ENCODE measurements around the gene GPER1. TPM values are rescaled to one million over a fixed set of nuclear protein-coding genes. Genes with fewer than 3 reads are reported as not detected.
"Not testable (repeated sequence)": the region's sequence is repeated elsewhere in the genome, so short reads cannot be mapped to it uniquely, and the experiment has no call there.

Gene GPER1
- polyA plus RNA-seq, 4 donors, result 5.9 to 8.1 (median 6.4) TPM

GRCh38 chr7:1066242-1066588 lies 21.7 kb upstream of the GPER1 start:
- DNase-seq (ENCODE audit: low read depth in 4 of 4, low spot score in 3 of 4), result no peak

- DNase-seq (ENCODE audit: low read depth in 4 of 4, low spot score in 3 of 4), result no peak
Observed at GRCh38 chr7:1068013-1068412, 19.9 kb upstream of the GPER1 start.

GRCh38 chr7:1068619-1069018 lies 19.3 kb upstream of the GPER1 start:
- DNase-seq (ENCODE audit: low read depth in 4 of 4, low spot score in 3 of 4), result no peak

GRCh38 chr7:1070544-1071011 lies 17.3 kb upstream of the GPER1 start:
- no peak for DNase-seq (ENCODE audit: low read depth in 4 of 4, low spot score in 3 of 4)

GRCh38 chr7:1071731-1072254 lies 16.1 kb upstream of the GPER1 start:
- DNase-seq (ENCODE audit: low read depth in 4 of 4, low spot score in 3 of 4), result no peak

- no peak for DNase-seq (ENCODE audit: low read depth in 4 of 4, low spot score in 3 of 4)
Observed at GRCh38 chr7:1073142-1073977, 14.6 kb upstream of the GPER1 start.

- not testable (repeated sequence) for DNase-seq (ENCODE audit: low read depth in 4 of 4, low spot score in 3 of 4)
Observed at GRCh38 chr7:1074018-1074417, 13.9 kb upstream of the GPER1 start.

- DNase-seq (ENCODE audit: low read depth in 4 of 4, low spot score in 3 of 4), result no peak
Observed at GRCh38 chr7:1074593-1075431, 13.1 kb upstream of the GPER1 start.

GRCh38 chr7:1076184-1077072 lies 11.5 kb upstream of the GPER1 start:
- DNase-seq (ENCODE audit: low read depth in 4 of 4, low spot score in 3 of 4), result no peak

- DNase-seq (ENCODE audit: low read depth in 4 of 4, low spot score in 3 of 4), result no peak
Observed at GRCh38 chr7:1078519-1078918, 9.4 kb upstream of the GPER1 start.

- DNase-seq (ENCODE audit: low read depth in 4 of 4, low spot score in 3 of 4), result no peak
Observed at GRCh38 chr7:1078985-1079384, 8.9 kb upstream of the GPER1 start.

- no peak for DNase-seq (ENCODE audit: low read depth in 4 of 4, low spot score in 3 of 4)
Observed at GRCh38 chr7:1079546-1079945, 8.4 kb upstream of the GPER1 start.

GRCh38 chr7:1080252-1080920 lies 7.5 kb upstream of the GPER1 start:
- no peak for DNase-seq (ENCODE audit: low read depth in 4 of 4, low spot score in 3 of 4)

GRCh38 chr7:1080921-1081255 lies 7.0 kb upstream of the GPER1 start:
- DNase-seq (ENCODE audit: low read depth in 4 of 4, low spot score in 3 of 4), result no peak

GRCh38 chr7:1081336-1081735 lies 6.6 kb upstream of the GPER1 start:
- DNase-seq (ENCODE audit: low read depth in 4 of 4, low spot score in 3 of 4), result no peak

- no peak for DNase-seq (ENCODE audit: low read depth in 4 of 4, low spot score in 3 of 4)
Observed at GRCh38 chr7:1081931-1082401, 5.9 kb upstream of the GPER1 start.

- no peak for DNase-seq (ENCODE audit: low read depth in 4 of 4, low spot score in 3 of 4)
Observed at GRCh38 chr7:1083729-1084657, 3.9 kb upstream of the GPER1 start.

- DNase-seq (ENCODE audit: low read depth in 4 of 4, low spot score in 3 of 4), result no peak
Observed at GRCh38 chr7:1085266-1085665, 2.6 kb upstream of the GPER1 start.

- no peak for DNase-seq (ENCODE audit: low read depth in 4 of 4, low spot score in 3 of 4)
Observed at GRCh38 chr7:1085910-1086421, 1.9 kb upstream of the GPER1 start.
